Cardiac muscle cell (in vitro differentiated cells and primary cell): ENCODE data around the gene FBXL7. TPM values are rescaled to one million over a fixed set of nuclear protein-coding genes. Genes with fewer than 3 reads are reported as not detected.

ENCODE experiments used
- DNase-seq, 2 donors: peaks; one replicate each; pipeline versions ENCODE4 v3.0.0 to v3.0.0-alpha.2; 2010 to 2017; ENCODE audit warnings: low read depth in 1 of 2, low spot score in 1 of 2
- H3K27ac ChIP-seq: fragments of 200-600 bp; sonication (generic); 2 replicates; pipeline ENCODE4 v1.5.1; 2016
- H3K27me3 ChIP-seq: fragments of 200-600 bp; sonication (generic); 2 replicates; pipeline ENCODE4 v1.6.0; 2016; ENCODE audit warnings: control low read depth
- H3K36me3 ChIP-seq: fragments of 200-600 bp; sonication (generic); 2 replicates; pipeline ENCODE4 v1.5.1; 2016; ENCODE audit warnings: control low read depth
- H3K4me1 ChIP-seq: fragments of 200-600 bp; sonication (generic); 2 replicates; pipeline ENCODE4 v1.8.1; 2017; ENCODE audit warnings: low read depth, mild to moderate bottlenecking, mixed run types
- H3K4me3 ChIP-seq: fragments of 200-600 bp; sonication (generic); 2 replicates; pipeline ENCODE4 v1.5.1; 2016; ENCODE audit warnings: mild to moderate bottlenecking
- H3K9me3 ChIP-seq: fragments of 200-600 bp; sonication (generic); 2 replicates; pipeline ENCODE4 v1.5.1; 2017; ENCODE audit warnings: low read depth, mild to moderate bottlenecking, control low read depth
- CTCF ChIP-seq: IDR thresholded peaks from 2 replicates; pipeline ENCODE4 v1.5.1; 2012; ENCODE audit warnings: low read depth, mild to moderate bottlenecking, low read length
- polyA plus RNA-seq: library from polyadenylated mRNA; unstranded; fragments of >200 nt; fragmentation: Nextera tagmentation; extraction: Ambion mirVana; gene quantifications from 2 replicates; pipeline ENCODE4 v1.2.1, GENCODE V29; 2016
- total RNA-seq: library from RNA; depleted of rRNA; stranded (reverse); fragments of >200 nt; gene quantifications from 2 replicates; pipeline ENCODE4 v1.2.3, GENCODE V29; 2016

The FBXL7 gene
- total and polyA plus RNA-seq, 2 experiments from 2014 or later, result 16.7 to 22.5 TPM

- TF ChIP-seq CTCF, result no peak
- no peaks in the 10 kb centered on the region for H3K9me3 ChIP-seq
- peak in 1 of 2 donors; percentile 32 for DNase-seq
- peak overlapping the region; percentile 70 for H3K27ac ChIP-seq
- peaks cover 15% of the 10 kb centered on the region for H3K4me1 ChIP-seq
- no peak overlapping the region for H3K4me3 ChIP-seq
- no peaks in the 10 kb centered on the region for H3K36me3 ChIP-seq
- H3K27me3 ChIP-seq, result no peaks in the 10 kb centered on the region
Measured at GRCh38 chr5:15538516-15538915, 38.5 kb downstream of the FBXL7 start.

GRCh38 chr5:15539951-15540350, 40.0 kb downstream of the FBXL7 start:
- Histone ChIP-seq H3K36me3 (no peaks in the 10 kb centered on the region), H3K4me1 (peaks cover 15% of the 10 kb centered on the region), H3K27me3 (no peaks in the 10 kb centered on the region), H3K9me3 (no peaks in the 10 kb centered on the region), H3K4me3 (no peak overlapping the region), H3K27ac (no peak overlapping the region)
- no peak for TF ChIP-seq CTCF
- DNase-seq, result no peak

- Histone ChIP-seq H3K27ac (no peak overlapping the region), H3K9me3 (no peaks in the 10 kb centered on the region), H3K4me1 (peaks cover 3% of the 10 kb centered on the region), H3K4me3 (no peak overlapping the region), H3K27me3 (no peaks in the 10 kb centered on the region), H3K36me3 (no peaks in the 10 kb centered on the region)
- DNase-seq, result no peak
- TF ChIP-seq CTCF, result no peak
Measured at GRCh38 chr5:15544039-15544438, 44.1 kb downstream of the FBXL7 start.

DNA sequence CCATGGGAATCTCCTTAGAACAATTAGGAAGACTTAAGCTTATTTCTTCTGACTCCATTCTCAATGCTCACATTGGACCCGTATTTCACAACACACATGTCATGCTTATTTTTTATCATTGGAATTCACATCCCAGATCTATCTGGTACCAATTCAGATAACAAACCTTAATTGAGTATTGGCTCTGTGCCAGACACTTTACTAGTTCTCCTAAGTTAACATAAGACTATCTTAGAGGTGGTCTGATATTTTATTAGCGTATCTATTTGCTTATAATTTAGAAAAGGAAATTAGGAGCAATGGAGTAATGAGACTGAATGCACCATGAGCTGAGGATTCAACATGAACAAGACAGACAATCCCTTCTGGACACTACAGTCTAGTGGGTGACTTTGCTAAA, 45.1 kb downstream of the FBXL7 start:
- no peak for DNase-seq
- no peaks in the 10 kb centered on the region for H3K9me3 ChIP-seq
- no peaks in the 10 kb centered on the region for H3K36me3 ChIP-seq
- H3K27ac ChIP-seq, result no peak overlapping the region
- H3K27me3 ChIP-seq, result no peaks in the 10 kb centered on the region
- no peak overlapping the region for H3K4me3 ChIP-seq
- TF ChIP-seq CTCF, result no peak
- no peaks in the 10 kb centered on the region for H3K4me1 ChIP-seq

DNA sequence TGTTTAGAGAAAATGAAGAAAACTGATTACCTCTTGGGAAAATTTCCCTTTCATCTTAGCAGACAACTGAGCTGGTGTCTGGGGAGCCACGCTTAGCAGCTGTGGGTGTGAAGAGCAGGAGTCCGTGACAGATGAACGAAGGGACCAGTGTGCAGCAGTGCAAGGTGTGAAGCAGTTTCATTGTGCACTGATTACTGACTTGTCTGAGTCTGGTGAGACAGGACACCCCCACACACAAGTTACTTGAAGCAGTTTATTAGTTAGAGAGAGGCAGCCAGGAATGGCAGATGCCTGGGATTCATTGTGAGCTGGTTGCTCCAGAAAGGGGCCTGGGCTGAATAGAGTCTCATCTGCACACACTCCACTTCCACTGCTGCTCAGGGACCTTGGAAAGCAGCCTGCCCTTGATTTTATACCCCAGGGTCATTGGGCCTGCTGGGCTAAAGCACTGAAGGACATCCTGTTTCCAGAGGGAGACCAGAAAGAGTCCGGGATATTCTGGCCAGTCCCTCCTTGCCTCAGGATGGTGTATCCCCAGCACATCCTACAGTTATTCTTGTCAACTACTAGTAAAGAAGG, 47.4 kb downstream of the FBXL7 start:
- Histone ChIP-seq H3K9me3 (no peaks in the 10 kb centered on the region), H3K36me3 (no peaks in the 10 kb centered on the region), H3K4me1 (no peaks in the 10 kb centered on the region), H3K4me3 (no peak overlapping the region), H3K27me3 (no peaks in the 10 kb centered on the region), H3K27ac (no peak overlapping the region)
- TF ChIP-seq CTCF, result no peak
- no peak for DNase-seq
